H9 (cell line): Measurements from ENCODE around the gene DNLZ. TPM values are rescaled to one million over a fixed set of nuclear protein-coding genes. Genes with fewer than 3 reads are reported as not detected.

Source experiments
- DNase-seq: peaks from one replicate; pipeline ENCODE4 v3.0.0-alpha.2; 2017
- H2AFZ ChIP-seq: one replicate; pipeline ENCODE4 v1.6.1; 2013; ENCODE audit warnings: mild to moderate bottlenecking, low read length, control low read depth, moderate library complexity
- H2AK5ac ChIP-seq: 2 replicates; pipeline ENCODE4 v1.6.1; 2013; ENCODE audit warnings: low read length, control low read depth, mixed read lengths; ENCODE audit not compliant: insufficient read length
- H2BK120ac ChIP-seq: one replicate; pipeline ENCODE4 v1.6.1; 2013; ENCODE audit warnings: low read depth, mild to moderate bottlenecking, low read length, control low read depth, inconsistent platforms; ENCODE audit not compliant: poor library complexity, severe bottlenecking
- H2BK12ac ChIP-seq: 2 replicates; pipeline ENCODE4 v1.6.1; 2013; ENCODE audit warnings: low read length, control low read depth, mixed read lengths, low read depth; ENCODE audit not compliant: insufficient read length
- H2BK15ac ChIP-seq: 2 replicates; pipeline ENCODE4 v1.6.1; 2013; ENCODE audit warnings: low read depth, low read length, control low read depth
- H2BK20ac ChIP-seq: one replicate; pipeline ENCODE4 v1.6.1; 2013; ENCODE audit warnings: low read depth, mild to moderate bottlenecking, low read length, control low read depth, inconsistent platforms; ENCODE audit not compliant: poor library complexity, severe bottlenecking
- H2BK5ac ChIP-seq: 2 replicates; pipeline ENCODE4 v1.6.1; 2013; ENCODE audit warnings: low read length, control low read depth, mixed read lengths; ENCODE audit not compliant: insufficient read length
- H3K14ac ChIP-seq: 2 replicates; pipeline ENCODE4 v1.6.1; 2013; ENCODE audit warnings: low read length, control low read depth; ENCODE audit not compliant: insufficient read depth
- H3K18ac ChIP-seq: 2 replicates; pipeline ENCODE4 v1.6.1; 2013; ENCODE audit warnings: low read depth, mild to moderate bottlenecking, mixed read lengths, low read length, control low read depth; ENCODE audit not compliant: insufficient read length
- H3K23ac ChIP-seq: 2 replicates; pipeline ENCODE4 v1.6.1; 2013; ENCODE audit warnings: low read length, control low read depth, mixed read lengths, low read depth; ENCODE audit not compliant: insufficient read length
- H3K23me2 ChIP-seq: 2 replicates; pipeline ENCODE4 v1.6.1; 2013; ENCODE audit warnings: low read depth, mild to moderate bottlenecking, mixed read lengths, low read length, control low read depth; ENCODE audit not compliant: insufficient read length, poor library complexity, severe bottlenecking
- H3K27ac ChIP-seq: 2 replicates; pipeline ENCODE4 v1.5.1; 2013; ENCODE audit warnings: low read length, control low read depth, mixed read lengths, low read depth; ENCODE audit not compliant: insufficient read length
- H3K27me3 ChIP-seq: 2 replicates; pipeline ENCODE4 v1.6.1; 2013; ENCODE audit warnings: low read length, control low read depth, inconsistent platforms; ENCODE audit not compliant: insufficient read depth
- H3K4ac ChIP-seq: 2 replicates; pipeline ENCODE4 v1.6.1; 2013; ENCODE audit warnings: low read depth, mild to moderate bottlenecking, control low read depth, inconsistent platforms, low read length, moderate library complexity
- H3K4me1 ChIP-seq: 2 replicates; pipeline ENCODE4 v1.6.1; 2013; ENCODE audit warnings: low read length, control low read depth, inconsistent platforms; ENCODE audit not compliant: insufficient read depth
- H3K4me2 ChIP-seq: 2 replicates; pipeline ENCODE4 v1.6.1; 2013; ENCODE audit warnings: low read length, control low read depth, mixed read lengths; ENCODE audit not compliant: insufficient read length, insufficient read depth
- H3K56ac ChIP-seq: 2 replicates; pipeline ENCODE4 v1.6.1; 2013; ENCODE audit warnings: low read depth, mild to moderate bottlenecking, mixed read lengths, low read length, control low read depth; ENCODE audit not compliant: insufficient read length
- H3K79me1 ChIP-seq: 2 replicates; pipeline ENCODE4 v1.6.1; 2013; ENCODE audit warnings: low read depth, mild to moderate bottlenecking, moderate library complexity, low read length, control low read depth, inconsistent platforms; ENCODE audit not compliant: insufficient read depth, poor library complexity, severe bottlenecking
- H3K79me2 ChIP-seq: 2 replicates; pipeline ENCODE4 v1.6.1; 2013; ENCODE audit warnings: low read length, control low read depth, inconsistent platforms; ENCODE audit not compliant: insufficient read depth
- H3K9ac ChIP-seq: 2 replicates; pipeline ENCODE4 v1.6.1; 2013; ENCODE audit warnings: low read length, control low read depth, mixed read lengths; ENCODE audit not compliant: insufficient read length; ENCODE audit errors: extremely low read depth
- H3K9me3 ChIP-seq: one replicate; pipeline ENCODE4 v1.6.1; 2013; ENCODE audit warnings: low read depth, low read length, inconsistent platforms; ENCODE audit not compliant: control insufficient read depth
- H3T11ph ChIP-seq: one replicate; pipeline ENCODE4 v1.6.1; 2013; ENCODE audit warnings: mild to moderate bottlenecking, low read length, control low read depth, inconsistent platforms
- H4K20me1 ChIP-seq: one replicate; pipeline ENCODE4 v1.6.1; 2013; ENCODE audit not compliant: control insufficient read depth, insufficient read length, insufficient read depth
- H4K5ac ChIP-seq: 2 replicates; pipeline ENCODE4 v1.6.1; 2013; ENCODE audit warnings: low read depth, mild to moderate bottlenecking, mixed read lengths, low read length, control low read depth; ENCODE audit not compliant: insufficient read length
- H4K8ac ChIP-seq: replicated peaks from 2 replicates; pipeline ENCODE4 v1.6.1; 2013; ENCODE audit warnings: low read length, control low read depth, mixed read lengths, low read depth; ENCODE audit not compliant: insufficient read length
- H4K91ac ChIP-seq: 2 replicates; pipeline ENCODE4 v1.6.1; 2013; ENCODE audit warnings: low read depth, mild to moderate bottlenecking, moderate library complexity, mixed read lengths, low read length, control low read depth; ENCODE audit not compliant: insufficient read length
- H3K27ac Mint-ChIP-seq, 3 experiments: 2 replicates in 2 of 3; 3 replicates in 1 of 3; pipeline ENCODE4 v1.8.0; 2020 to 2021; ENCODE audit warnings: mixed read lengths in 3 of 3, mild to moderate bottlenecking in 1 of 3, moderate library complexity in 1 of 3
- H3K27me3 Mint-ChIP-seq: 2 replicates; pipeline ENCODE4 v1.8.0; 2021; ENCODE audit warnings: low read depth, mild to moderate bottlenecking, moderate library complexity, mixed read lengths
- H3K36me3 Mint-ChIP-seq, 3 experiments: 2 replicates in 2 of 3; 3 replicates in 1 of 3; pipeline ENCODE4 v1.8.0; 2020 to 2021; ENCODE audit warnings: low read depth in 3 of 3, mixed read lengths in 3 of 3; ENCODE audit not compliant: insufficient read depth in 1 of 3
- H3K4me1 Mint-ChIP-seq, 2 experiments: 2 replicates each; pipeline ENCODE4 v1.8.0; 2020; ENCODE audit warnings: mixed read lengths in 2 of 2
- H3K4me3 Mint-ChIP-seq, 2 experiments: 2 replicates in 1 of 2; 3 replicates in 1 of 2; pipeline ENCODE4 v1.8.0; 2020 to 2021; ENCODE audit warnings: mild to moderate bottlenecking in 2 of 2, mixed read lengths in 2 of 2, moderate library complexity in 1 of 2
- H3K9me3 Mint-ChIP-seq, 2 experiments: 2 replicates in 1 of 2; 3 replicates in 1 of 2; pipeline ENCODE4 v1.8.0; 2020; ENCODE audit warnings: mild to moderate bottlenecking in 2 of 2, mixed read lengths in 2 of 2, moderate library complexity in 1 of 2
- WGBS: extraction: QIAGEN DNeasy Blood & Tissue Kit; methylation state at CpG from one replicate; pipeline ENCODE4 v1.1.7; 2013; ENCODE audit warnings: missing lambda C conversion rate, low lambda C conversion rate, mixed read lengths; ENCODE audit not compliant: insufficient read length; ENCODE audit errors: extremely low coverage; 5-methylcytosine and 5-hydroxymethylcytosine counted together
- total RNA-seq: library from RNA; stranded (reverse); gene quantifications from 2 replicates; pipeline ENCODE4 v1.2.1, GENCODE V29; 2021
- TF ChIP-seq, protein P1 (sequence below): fragments of 200-600 bp; sonication (generic); conservative IDR thresholded peaks from 3 replicates; pipeline ENCODE4 v1.8.0; 2021; ENCODE audit warnings: antibody characterized with exemption, mild to moderate bottlenecking

DNLZ gene
- total RNA-seq, 1 experiment from 2014 or later, result 24.8 TPM

DNA sequence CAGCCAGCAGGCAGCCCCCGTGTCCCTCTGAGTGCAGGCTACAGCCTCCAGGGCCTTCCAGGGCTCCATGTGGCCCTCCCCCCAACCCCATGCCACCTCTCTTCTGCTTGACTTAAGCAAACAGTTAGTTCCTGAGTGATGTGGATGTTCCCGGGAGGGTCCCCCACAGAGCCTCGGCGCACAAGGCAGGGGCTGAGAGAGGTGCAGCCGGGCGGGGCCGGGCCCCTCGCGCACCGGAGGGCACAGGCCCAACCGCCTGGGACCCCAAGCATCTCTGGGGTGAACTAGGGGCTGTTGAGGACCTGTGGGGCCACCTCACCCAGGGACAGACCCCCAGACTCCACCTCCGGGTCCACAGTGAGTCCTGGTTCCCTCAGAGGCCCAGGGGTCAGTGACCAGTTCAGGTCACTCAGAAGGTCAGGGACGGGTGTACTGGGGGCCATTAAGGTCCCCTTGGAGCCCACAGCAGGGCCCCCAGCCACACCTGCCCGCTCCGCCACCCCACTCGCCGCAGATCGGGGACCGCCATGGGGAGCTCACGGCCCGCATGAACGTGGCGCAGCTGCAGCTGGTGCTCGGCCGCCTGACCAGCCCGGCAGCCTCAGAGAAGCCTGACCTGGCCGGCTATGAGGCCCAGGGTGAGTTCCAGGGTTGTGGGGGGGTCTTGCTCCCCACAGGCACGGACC lies 23.0 kb downstream of the DNLZ start:
- no peak overlapping the region for H2BK120ac ChIP-seq
- no peak for DNase-seq
- no peak overlapping the region for H3T11ph ChIP-seq
- no peaks in the 10 kb centered on the region for H3K79me2 ChIP-seq
- no peak overlapping the region for H4K5ac ChIP-seq
- Mint-ChIP-seq H3K4me1 (peaks cover 6 to 17% of the 10 kb centered on the region in 2 experiments; a peak in 3 of 4 replicates), H3K36me3 (no peaks in the 10 kb centered on the region; a peak in 1 of 7 replicates), H3K9me3 (no peaks in the 10 kb centered on the region), H3K4me3 (no peak overlapping the region), H3K27ac (no peak overlapping the region), H3K27me3 (no peaks in the 10 kb centered on the region; the same call in 1 of the 2 replicates)
- no peaks in the 10 kb centered on the region for H3K79me1 ChIP-seq
- no peak overlapping the region for H3K23ac ChIP-seq
- no peak overlapping the region for H2BK15ac ChIP-seq
- no peak overlapping the region for H2AFZ ChIP-seq
- no peaks in the 10 kb centered on the region for H3K27me3 ChIP-seq
- no peak overlapping the region for H3K27ac ChIP-seq
- no peaks in the 10 kb centered on the region for H4K20me1 ChIP-seq
- H3K18ac ChIP-seq, result no peak overlapping the region
- TF ChIP-seq, protein P1, sequence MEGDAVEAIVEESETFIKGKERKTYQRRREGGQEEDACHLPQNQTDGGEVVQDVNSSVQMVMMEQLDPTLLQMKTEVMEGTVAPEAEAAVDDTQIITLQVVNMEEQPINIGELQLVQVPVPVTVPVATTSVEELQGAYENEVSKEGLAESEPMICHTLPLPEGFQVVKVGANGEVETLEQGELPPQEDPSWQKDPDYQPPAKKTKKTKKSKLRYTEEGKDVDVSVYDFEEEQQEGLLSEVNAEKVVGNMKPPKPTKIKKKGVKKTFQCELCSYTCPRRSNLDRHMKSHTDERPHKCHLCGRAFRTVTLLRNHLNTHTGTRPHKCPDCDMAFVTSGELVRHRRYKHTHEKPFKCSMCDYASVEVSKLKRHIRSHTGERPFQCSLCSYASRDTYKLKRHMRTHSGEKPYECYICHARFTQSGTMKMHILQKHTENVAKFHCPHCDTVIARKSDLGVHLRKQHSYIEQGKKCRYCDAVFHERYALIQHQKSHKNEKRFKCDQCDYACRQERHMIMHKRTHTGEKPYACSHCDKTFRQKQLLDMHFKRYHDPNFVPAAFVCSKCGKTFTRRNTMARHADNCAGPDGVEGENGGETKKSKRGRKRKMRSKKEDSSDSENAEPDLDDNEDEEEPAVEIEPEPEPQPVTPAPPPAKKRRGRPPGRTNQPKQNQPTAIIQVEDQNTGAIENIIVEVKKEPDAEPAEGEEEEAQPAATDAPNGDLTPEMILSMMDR, result no peak
- no peak overlapping the region for H3K9ac ChIP-seq
- no peak overlapping the region for H4K8ac ChIP-seq
- H2BK20ac ChIP-seq, result no peak overlapping the region
- no peak overlapping the region for H4K91ac ChIP-seq
- H3K14ac ChIP-seq, result no peak overlapping the region
- H3K4ac ChIP-seq, result no peak overlapping the region
- WGBS, result no CpG with 5 or more reads among the region's 28 CpGs
- no peak overlapping the region for H3K4me2 ChIP-seq
- no peaks in the 10 kb centered on the region for H3K9me3 ChIP-seq
- no peak overlapping the region for H2BK12ac ChIP-seq
- H3K4me1 ChIP-seq, result no peaks in the 10 kb centered on the region
- no peak overlapping the region for H2BK5ac ChIP-seq
- no peak overlapping the region for H3K56ac ChIP-seq
- H3K23me2 ChIP-seq, result no peaks in the 10 kb centered on the region
- no peak overlapping the region for H2AK5ac ChIP-seq
